ENCODE results near the gene NOXO1.
"Not testable (repeated sequence)": the region's sequence is repeated elsewhere in the genome, so short reads cannot be mapped to it uniquely, and the experiment has no call there.

Gene NOXO1

GRCh38 chr16:1939833-1940232, 41.4 kb downstream of the NOXO1 start:
- not testable (repeated sequence) for DNase-seq

- no peak for DNase-seq
These were observed 42.4 kb downstream of the NOXO1 start for GRCh38 chr16:1938910-1939309.

- DNase-seq = no peak
These were observed 43.0 kb downstream of the NOXO1 start for GRCh38 chr16:1938316-1938715.

GRCh38 chr16:1936945-1937479, 44.3 kb downstream of the NOXO1 start:
- no peak for DNase-seq

GRCh38 chr16:1933097-1933661, 48.1 kb downstream of the NOXO1 start:
- no peak for DNase-seq

- DNase-seq = no peak
These were observed 48.9 kb downstream of the NOXO1 start for GRCh38 chr16:1932050-1933028.

- DNase-seq = no peak
These were observed 50.9 kb downstream of the NOXO1 start for GRCh38 chr16:1930338-1930720.

- DNase-seq = peak; percentile 86
These were observed 51.5 kb downstream of the NOXO1 start for GRCh38 chr16:1929578-1930337.

GRCh38 chr16:1929105-1929504, 52.2 kb downstream of the NOXO1 start:
- no peak for DNase-seq
